A549 (cell line): ENCODE data around the gene DUSP28.

Experiments used
- CTCF ChIP-seq: fragments of >200 bp; sonication (Bioruptor Twin); formaldehyde crosslinking; IDR thresholded peaks from 3 replicates; pipeline ENCODE4 v1.5.1; 2016
- JUNB ChIP-seq: fragments of >200 bp; sonication (Bioruptor Twin); formaldehyde crosslinking; IDR thresholded peaks from 2 replicates; pipeline ENCODE4 v1.6.1; 2016
- REST ChIP-seq: fragments of 200-600 bp; sonication (generic); IDR thresholded peaks from 2 replicates; pipeline ENCODE4 v1.6.1; 2016; ENCODE audit warnings: antibody characterized with exemption, mild to moderate bottlenecking, moderate library complexity

GRCh38 chr2:240593026-240593702 lies 33.0 kb downstream of the DUSP28 start:
- no peak for TF ChIP-seq JUNB
- TF ChIP-seq CTCF = no peak
- no peak for TF ChIP-seq REST
